ENCODE measurements around the gene DACH1.

DACH1 gene

GRCh38 chr13:71772361-71772760 is 94.6 kb downstream of the DACH1 start:
- no peak for DNase-seq

GRCh38 chr13:71771144-71771543 is 95.9 kb downstream of the DACH1 start:
- DNase-seq = no peak

GRCh38 chr13:71770710-71771109 is 96.3 kb downstream of the DACH1 start:
- no peak for DNase-seq

GRCh38 chr13:71768881-71769280 is 98.1 kb downstream of the DACH1 start:
- DNase-seq = no peak

GRCh38 chr13:71759651-71760511 is 107.1 kb downstream of the DACH1 start:
- no peak for DNase-seq

- no peak for DNase-seq
These were observed 108.2 kb downstream of the DACH1 start for GRCh38 chr13:71758828-71759227.

GRCh38 chr13:71754407-71754974 is 112.5 kb downstream of the DACH1 start:
- DNase-seq = no peak

- DNase-seq = no peak
These were observed 114.1 kb downstream of the DACH1 start for GRCh38 chr13:71752775-71753513.

GRCh38 chr13:71751073-71751472 is 115.9 kb downstream of the DACH1 start:
- no peak for DNase-seq

GRCh38 chr13:71730267-71730666 is 136.7 kb downstream of the DACH1 start:
- DNase-seq = no peak

- no peak for DNase-seq
These were observed 137.6 kb downstream of the DACH1 start for GRCh38 chr13:71729441-71729840.

GRCh38 chr13:71727662-71728061 is 139.3 kb downstream of the DACH1 start:
- DNase-seq = no peak

GRCh38 chr13:71727042-71727441 is 140.0 kb downstream of the DACH1 start:
- no peak for DNase-seq

- DNase-seq = no peak
These were observed 144.8 kb downstream of the DACH1 start for GRCh38 chr13:71722206-71722605.

- DNase-seq = no peak
These were observed 145.9 kb downstream of the DACH1 start for GRCh38 chr13:71721104-71721503.

GRCh38 chr13:71718931-71719330 is 148.1 kb downstream of the DACH1 start:
- no peak for DNase-seq

GRCh38 chr13:71714802-71715375 is 152.1 kb downstream of the DACH1 start:
- no peak for DNase-seq

GRCh38 chr13:71712988-71713653 is 153.9 kb downstream of the DACH1 start:
- peak in 1 of 2 donors; percentile 2 for DNase-seq

- DNase-seq = peak; percentile 38 to 66
These were observed 162.3 kb downstream of the DACH1 start for GRCh38 chr13:71704656-71705055.

GRCh38 chr13:71703138-71703537 is 163.9 kb downstream of the DACH1 start:
- DNase-seq = no peak

- DNase-seq = no peak
These were observed 164.8 kb downstream of the DACH1 start for GRCh38 chr13:71702253-71702652.

- DNase-seq = no peak
These were observed 165.3 kb downstream of the DACH1 start for GRCh38 chr13:71701741-71702140.

- no peak for DNase-seq
These were observed 167.7 kb downstream of the DACH1 start for GRCh38 chr13:71699342-71699741.
